HUES64 (cell line): ENCODE results near the gene TSR2.
A peak's percentile ranks its signal among the peaks of the same experiment; 100 is the strongest.

ENCODE experiments used
- H3K27ac ChIP-seq: 2 replicates; pipeline ENCODE4 v1.7.0; 2013; ENCODE audit warnings: low read depth, low read length, inconsistent platforms
- H3K27me3 ChIP-seq: 2 replicates; pipeline ENCODE4 v1.6.1; 2013; ENCODE audit warnings: mild to moderate bottlenecking, low read length; ENCODE audit not compliant: insufficient read depth
- H3K36me3 ChIP-seq: 2 replicates; pipeline ENCODE4 v1.6.1; 2013; ENCODE audit warnings: mild to moderate bottlenecking, low read length; ENCODE audit not compliant: insufficient read depth
- H3K4me1 ChIP-seq: 2 replicates; pipeline ENCODE4 v1.6.1; 2013; ENCODE audit warnings: mild to moderate bottlenecking, low read length, moderate library complexity; ENCODE audit not compliant: insufficient read depth
- H3K4me3 ChIP-seq: 2 replicates; pipeline ENCODE4 v1.5.1; 2013; ENCODE audit warnings: mild to moderate bottlenecking, low read length, moderate library complexity
- H3K9ac ChIP-seq: 2 replicates; pipeline ENCODE4 v1.6.1; 2013; ENCODE audit warnings: mild to moderate bottlenecking, low read depth, low read length
- H3K9me3 ChIP-seq: 2 replicates; pipeline ENCODE4 v1.6.1; 2013; ENCODE audit warnings: low read depth, low read length; ENCODE audit not compliant: insufficient read depth
- WGBS: fragments of 150-250, 120-280 bp; methylation state at CpG from one replicate; pipeline ENCODE4 v1.1.7; 2013; ENCODE audit warnings: missing lambda C conversion rate; 5-methylcytosine and 5-hydroxymethylcytosine counted together

Gene TSR2

GRCh38 chrX:54427837-54428424, 12.3 kb upstream of the TSR2 start:
- H3K4me3 ChIP-seq: no peak overlapping the region
- no peak overlapping the region for H3K27ac ChIP-seq
- H3K27me3 ChIP-seq: no peaks in the 10 kb centered on the region
- WGBS: 91% methylated on average over 2 of the region's 2 CpGs
- no peaks in the 10 kb centered on the region for H3K4me1 ChIP-seq
- H3K36me3 ChIP-seq: no peaks in the 10 kb centered on the region
- no peaks in the 10 kb centered on the region for H3K9me3 ChIP-seq
- H3K9ac ChIP-seq: no peak overlapping the region

GRCh38 chrX:54430519-54430918, 9.7 kb upstream of the TSR2 start:
- Histone ChIP-seq H3K4me1 (no peaks in the 10 kb centered on the region), H3K36me3 (no peaks in the 10 kb centered on the region), H3K9me3 (no peaks in the 10 kb centered on the region), H3K27ac (no peak overlapping the region), H3K4me3 (no peak overlapping the region), H3K9ac (no peak overlapping the region), H3K27me3 (no peaks in the 10 kb centered on the region)

- H3K36me3 ChIP-seq: no peaks in the 10 kb centered on the region
- no peaks in the 10 kb centered on the region for H3K4me1 ChIP-seq
- no peak overlapping the region for H3K27ac ChIP-seq
- H3K9ac ChIP-seq: no peak overlapping the region
- 86% methylated on average over 2 of the region's 2 CpGs for WGBS
- no peak overlapping the region for H3K4me3 ChIP-seq
- no peaks in the 10 kb centered on the region for H3K27me3 ChIP-seq
- H3K9me3 ChIP-seq: no peaks in the 10 kb centered on the region
Measured at GRCh38 chrX:54435121-54435520, 5.1 kb upstream of the TSR2 start.

- Histone ChIP-seq H3K9ac (no peak overlapping the region), H3K27ac (no peak overlapping the region), H3K4me1 (peaks cover 5% of the 10 kb centered on the region; the same call in 1 of the 2 replicates), H3K36me3 (peaks cover 34% of the 10 kb centered on the region), H3K9me3 (no peaks in the 10 kb centered on the region), H3K27me3 (no peaks in the 10 kb centered on the region), H3K4me3 (no peak overlapping the region)
Measured at GRCh38 chrX:54442790-54443189, 2.6 kb downstream of the TSR2 start.

GRCh38 chrX:54444752-54445151, 4.5 kb downstream of the TSR2 start:
- WGBS: 90% methylated on average over 6 of the region's 6 CpGs
- Histone ChIP-seq H3K4me1 (peaks cover 5% of the 10 kb centered on the region; the same call in 1 of the 2 replicates), H3K4me3 (no peak overlapping the region), H3K9ac (no peak overlapping the region), H3K36me3 (peaks cover 45% of the 10 kb centered on the region), H3K27ac (no peak overlapping the region), H3K27me3 (no peaks in the 10 kb centered on the region), H3K9me3 (no peaks in the 10 kb centered on the region)

- Histone ChIP-seq H3K4me3 (no peak overlapping the region), H3K9ac (no peak overlapping the region), H3K4me1 (peaks cover 5% of the 10 kb centered on the region; the same call in 1 of the 2 replicates), H3K27ac (0 out of 2 replicates have a peak overlapping the region, but pooled peaks have one; percentile 30), H3K36me3 (peaks cover 50% of the 10 kb centered on the region), H3K27me3 (no peaks in the 10 kb centered on the region), H3K9me3 (no peaks in the 10 kb centered on the region)
- WGBS: 56% methylated on average over 17 of the region's 17 CpGs
Measured at GRCh38 chrX:54446084-54446483, 5.9 kb downstream of the TSR2 start.

- Histone ChIP-seq H3K4me3 (no peak overlapping the region), H3K36me3 (peaks cover 45% of the 10 kb centered on the region), H3K27ac (no peak overlapping the region), H3K9me3 (no peaks in the 10 kb centered on the region), H3K27me3 (no peaks in the 10 kb centered on the region), H3K4me1 (no peaks in the 10 kb centered on the region), H3K9ac (no peak overlapping the region)
- WGBS: 80% methylated on average over 5 of the region's 5 CpGs
Measured at GRCh38 chrX:54447461-54447860, 7.3 kb downstream of the TSR2 start.

- H3K9me3 ChIP-seq: no peaks in the 10 kb centered on the region
- peaks cover 38% of the 10 kb centered on the region for H3K36me3 ChIP-seq
- H3K4me1 ChIP-seq: no peaks in the 10 kb centered on the region
- no peak overlapping the region for H3K9ac ChIP-seq
- no peak overlapping the region for H3K27ac ChIP-seq
- no peaks in the 10 kb centered on the region for H3K27me3 ChIP-seq
- no peak overlapping the region for H3K4me3 ChIP-seq
Measured at GRCh38 chrX:54449929-54450328, 9.7 kb downstream of the TSR2 start.

- Histone ChIP-seq H3K9me3 (no peaks in the 10 kb centered on the region), H3K27ac (no peak overlapping the region), H3K9ac (no peak overlapping the region), H3K27me3 (no peaks in the 10 kb centered on the region), H3K4me1 (no peaks in the 10 kb centered on the region), H3K4me3 (no peak overlapping the region), H3K36me3 (peaks cover 43% of the 10 kb centered on the region)
- 61% methylated on average over 2 of the region's 2 CpGs for WGBS
Measured at GRCh38 chrX:54452920-54453319, 12.7 kb downstream of the TSR2 start.

GRCh38 chrX:54470054-54470760, 30.0 kb downstream of the TSR2 start:
- H3K9ac ChIP-seq: no peak overlapping the region
- H3K4me1 ChIP-seq: no peaks in the 10 kb centered on the region
- H3K9me3 ChIP-seq: no peaks in the 10 kb centered on the region
- no peak overlapping the region for H3K4me3 ChIP-seq
- no peak overlapping the region for H3K27ac ChIP-seq
- H3K36me3 ChIP-seq: peaks cover 41% of the 10 kb centered on the region
- H3K27me3 ChIP-seq: no peaks in the 10 kb centered on the region
- WGBS: 95% methylated on average over 21 of the region's 21 CpGs

GRCh38 chrX:54473993-54474859, 34.0 kb downstream of the TSR2 start:
- 94% methylated on average over 10 of the region's 10 CpGs for WGBS
- no peaks in the 10 kb centered on the region for H3K27me3 ChIP-seq
- peaks cover 9% of the 10 kb centered on the region for H3K4me1 ChIP-seq
- no peak overlapping the region for H3K9ac ChIP-seq
- no peaks in the 10 kb centered on the region for H3K9me3 ChIP-seq
- H3K36me3 ChIP-seq: peaks cover 11% of the 10 kb centered on the region
- H3K27ac ChIP-seq: no peak overlapping the region
- no peak overlapping the region for H3K4me3 ChIP-seq
